HEK293 (cell line): ENCODE measurements around the gene VWA5A.

Experiments used
- CTCF ChIA-PET: fragments of 350-600 bp; formaldehyde crosslinking; extraction: SDS; loops from one replicate; lab custom pipeline; 2021; ENCODE audit warnings: antibody characterized with exemption; lab: Yijun Ruan, JAX
- POLR2A ChIA-PET: fragments of 300-600 bp; formaldehyde crosslinking; extraction: SDS; loops from one replicate; lab custom pipeline; 2020; ENCODE audit warnings: antibody characterized with exemption, inconsistent platforms; lab: Yijun Ruan, JAX
- H3K27ac ChIP-seq: fragments of 200-500 bp; sonication (Bioruptor generic); 2 replicates; pipeline ENCODE4 v1.5.1; 2014; ENCODE audit warnings: low read depth, low read length, control low read depth, inconsistent platforms; ENCODE audit errors: extremely low read depth
- H3K36me3 ChIP-seq, 2 experiments: fragments of 200-500 bp in 1 of 2; sonication (Bioruptor generic) in 1 of 2; 1 replicate in 1 of 2; 2 replicates in 1 of 2; pipeline ENCODE4 v1.5.1; 2014 to 2017; ENCODE audit warnings: inconsistent platforms in 2 of 2, low read length in 2 of 2; ENCODE audit not compliant: control insufficient read depth in 2 of 2, insufficient read depth in 1 of 2
- H3K4me1 ChIP-seq: fragments of 200-500 bp; sonication (Bioruptor generic); 2 replicates; pipeline ENCODE4 v1.5.1; 2014; ENCODE audit warnings: mild to moderate bottlenecking, low read length, inconsistent platforms; ENCODE audit not compliant: control insufficient read depth, insufficient read depth
- H3K4me3 ChIP-seq: 2 replicates; pipeline ENCODE4 v1.5.1; 2011; ENCODE audit warnings: low read depth, mild to moderate bottlenecking, control low read depth, low read length, moderate library complexity
- H3K9me3 ChIP-seq: fragments of 200-500 bp; sonication (Bioruptor generic); 2 replicates; pipeline ENCODE4 v1.5.1; 2014; ENCODE audit warnings: low read depth, low read length, inconsistent platforms; ENCODE audit not compliant: control insufficient read depth, insufficient read depth
- KLF9 ChIP-seq: fragments of 450-650 bp; formaldehyde crosslinking; IDR thresholded peaks from 2 replicates; pipeline ENCODE4 v1.5.1; 2016; ENCODE audit warnings: missing biosample characterization, missing genetic modification characterization, low read depth
- SETDB1 ChIP-seq: IDR thresholded peaks from one replicate; pipeline ENCODE4 v1.6.1; 2017; ENCODE audit warnings: mild to moderate bottlenecking, low read length, moderate library complexity, mixed read lengths; ENCODE audit not compliant: insufficient read length
- SP2 ChIP-seq: fragments of 450-650 bp; formaldehyde crosslinking; IDR thresholded peaks from 2 replicates; pipeline ENCODE4 v1.5.1; 2016; ENCODE audit warnings: missing biosample characterization, missing genetic modification characterization
- TCF7L2 ChIP-seq: IDR thresholded peaks from 2 replicates; pipeline ENCODE4 v1.6.1; 2011; ENCODE audit warnings: low read depth, mild to moderate bottlenecking, inconsistent platforms, low read length, moderate library complexity, borderline replicate concordance
- ZBTB17 ChIP-seq: fragments of 450-650 bp; formaldehyde crosslinking; IDR thresholded peaks from 2 replicates; pipeline ENCODE4 v1.5.1; 2016; ENCODE audit warnings: missing biosample characterization, missing genetic modification characterization
- ZFP69B ChIP-seq: fragments of 450-650 bp; formaldehyde crosslinking; IDR thresholded peaks from 2 replicates; pipeline ENCODE4 v1.5.1; 2016; ENCODE audit warnings: missing biosample characterization, missing genetic modification characterization
- ZIC2 ChIP-seq: fragments of 450-650 bp; formaldehyde crosslinking; IDR thresholded peaks from 2 replicates; pipeline ENCODE4 v1.5.1; 2016; ENCODE audit warnings: missing biosample characterization, missing genetic modification characterization
- ZNF169 ChIP-seq: fragments of 450-650 bp; formaldehyde crosslinking; IDR thresholded peaks from 2 replicates; pipeline ENCODE4 v1.5.1; 2016; ENCODE audit warnings: missing biosample characterization, missing genetic modification characterization
- ZNF174 ChIP-seq: fragments of 450-650 bp; formaldehyde crosslinking; IDR thresholded peaks from 2 replicates; pipeline ENCODE4 v1.5.0; 2017; ENCODE audit warnings: missing biosample characterization, mild to moderate bottlenecking, missing genetic modification characterization
- ZNF335 ChIP-seq: fragments of 450-650 bp; formaldehyde crosslinking; conservative IDR thresholded peaks from 2 replicates; pipeline ENCODE4 v1.5.1; 2016; ENCODE audit warnings: missing biosample characterization, missing genetic modification characterization
- ZNF433 ChIP-seq: fragments of 450-650 bp; formaldehyde crosslinking; IDR thresholded peaks from 2 replicates; pipeline ENCODE4 v1.5.1; 2016; ENCODE audit warnings: missing biosample characterization, missing genetic modification characterization, low read depth
- ZNF48 ChIP-seq: fragments of 450-650 bp; formaldehyde crosslinking; IDR thresholded peaks from 2 replicates; pipeline ENCODE4 v1.5.1; 2016; ENCODE audit warnings: missing biosample characterization, missing genetic modification characterization
- ZNF521 ChIP-seq: fragments of 450-650 bp; formaldehyde crosslinking; IDR thresholded peaks from 2 replicates; pipeline ENCODE4 v1.5.1; 2017; ENCODE audit warnings: missing biosample characterization, mild to moderate bottlenecking, missing genetic modification characterization
- ZNF621 ChIP-seq: fragments of 450-650 bp; formaldehyde crosslinking; IDR thresholded peaks from 2 replicates; pipeline ENCODE4 v1.5.1; 2017; ENCODE audit warnings: missing biosample characterization, missing genetic modification characterization
- TF ChIP-seq, protein P1 (sequence below): fragments of 450-650 bp; formaldehyde crosslinking; conservative IDR thresholded peaks from 2 replicates; pipeline ENCODE4 v1.5.1; 2016; ENCODE audit warnings: low read depth, missing biosample characterization, missing genetic modification characterization
- TF ChIP-seq, protein P2 (sequence below): fragments of 450-650 bp; formaldehyde crosslinking; IDR thresholded peaks from 2 replicates; pipeline ENCODE4 v1.5.1; 2016; ENCODE audit warnings: missing biosample characterization, missing genetic modification characterization, borderline replicate concordance
- TF ChIP-seq, protein P3 (sequence below): fragments of 450-650 bp; formaldehyde crosslinking; IDR thresholded peaks from 2 replicates; pipeline ENCODE4 v1.5.1; 2016; ENCODE audit warnings: missing biosample characterization, missing genetic modification characterization
- TF ChIP-seq, protein P4 (sequence below): fragments of 450-650 bp; formaldehyde crosslinking; IDR thresholded peaks from 2 replicates; pipeline ENCODE4 v1.5.0; 2017; ENCODE audit warnings: missing biosample characterization, missing genetic modification characterization, borderline replicate concordance
- TF ChIP-seq, protein P5 (sequence below): fragments of 450-650 bp; formaldehyde crosslinking; IDR thresholded peaks from 2 replicates; pipeline ENCODE4 v1.5.1; 2017; ENCODE audit warnings: missing biosample characterization, missing genetic modification characterization

Gene VWA5A

DNA sequence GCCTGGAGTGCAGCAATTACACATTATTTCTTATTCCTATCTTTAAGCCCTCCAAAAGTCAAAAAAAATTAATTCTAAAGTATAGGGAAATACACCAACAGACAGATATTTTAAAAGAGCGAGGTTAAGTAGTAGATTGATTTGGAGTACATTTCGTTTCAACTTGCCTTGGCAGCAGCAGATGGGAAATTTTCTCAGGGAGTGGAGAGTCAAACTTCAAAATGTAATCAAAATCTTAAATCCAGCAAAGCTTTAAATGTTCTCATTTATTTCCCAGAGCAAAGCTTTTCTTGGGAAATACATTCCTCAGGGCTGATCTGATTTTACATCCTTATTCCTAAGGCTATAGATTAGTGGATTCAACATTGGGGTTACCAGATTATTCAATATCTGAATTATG lies 21.9 kb upstream of the VWA5A start:
- ChIA-PET CTCF (no interaction called here), POLR2A (no interaction called here)
- no peak overlapping the region for H3K4me3 ChIP-seq
- no peaks in the 10 kb centered on the region for H3K4me1 ChIP-seq
- H3K27ac ChIP-seq = no peak overlapping the region
- no peaks in the 10 kb centered on the region for H3K9me3 ChIP-seq
- TF ChIP-seq ZNF48 (tag by site-specific recombination) = no peak
- no peak for TF ChIP-seq ZBTB17 (tag by site-specific recombination)
- TF ChIP-seq ZNF169 = no peak
- no peak for TF ChIP-seq ZNF521 (tag by site-specific recombination)
- TF ChIP-seq, protein P1, sequence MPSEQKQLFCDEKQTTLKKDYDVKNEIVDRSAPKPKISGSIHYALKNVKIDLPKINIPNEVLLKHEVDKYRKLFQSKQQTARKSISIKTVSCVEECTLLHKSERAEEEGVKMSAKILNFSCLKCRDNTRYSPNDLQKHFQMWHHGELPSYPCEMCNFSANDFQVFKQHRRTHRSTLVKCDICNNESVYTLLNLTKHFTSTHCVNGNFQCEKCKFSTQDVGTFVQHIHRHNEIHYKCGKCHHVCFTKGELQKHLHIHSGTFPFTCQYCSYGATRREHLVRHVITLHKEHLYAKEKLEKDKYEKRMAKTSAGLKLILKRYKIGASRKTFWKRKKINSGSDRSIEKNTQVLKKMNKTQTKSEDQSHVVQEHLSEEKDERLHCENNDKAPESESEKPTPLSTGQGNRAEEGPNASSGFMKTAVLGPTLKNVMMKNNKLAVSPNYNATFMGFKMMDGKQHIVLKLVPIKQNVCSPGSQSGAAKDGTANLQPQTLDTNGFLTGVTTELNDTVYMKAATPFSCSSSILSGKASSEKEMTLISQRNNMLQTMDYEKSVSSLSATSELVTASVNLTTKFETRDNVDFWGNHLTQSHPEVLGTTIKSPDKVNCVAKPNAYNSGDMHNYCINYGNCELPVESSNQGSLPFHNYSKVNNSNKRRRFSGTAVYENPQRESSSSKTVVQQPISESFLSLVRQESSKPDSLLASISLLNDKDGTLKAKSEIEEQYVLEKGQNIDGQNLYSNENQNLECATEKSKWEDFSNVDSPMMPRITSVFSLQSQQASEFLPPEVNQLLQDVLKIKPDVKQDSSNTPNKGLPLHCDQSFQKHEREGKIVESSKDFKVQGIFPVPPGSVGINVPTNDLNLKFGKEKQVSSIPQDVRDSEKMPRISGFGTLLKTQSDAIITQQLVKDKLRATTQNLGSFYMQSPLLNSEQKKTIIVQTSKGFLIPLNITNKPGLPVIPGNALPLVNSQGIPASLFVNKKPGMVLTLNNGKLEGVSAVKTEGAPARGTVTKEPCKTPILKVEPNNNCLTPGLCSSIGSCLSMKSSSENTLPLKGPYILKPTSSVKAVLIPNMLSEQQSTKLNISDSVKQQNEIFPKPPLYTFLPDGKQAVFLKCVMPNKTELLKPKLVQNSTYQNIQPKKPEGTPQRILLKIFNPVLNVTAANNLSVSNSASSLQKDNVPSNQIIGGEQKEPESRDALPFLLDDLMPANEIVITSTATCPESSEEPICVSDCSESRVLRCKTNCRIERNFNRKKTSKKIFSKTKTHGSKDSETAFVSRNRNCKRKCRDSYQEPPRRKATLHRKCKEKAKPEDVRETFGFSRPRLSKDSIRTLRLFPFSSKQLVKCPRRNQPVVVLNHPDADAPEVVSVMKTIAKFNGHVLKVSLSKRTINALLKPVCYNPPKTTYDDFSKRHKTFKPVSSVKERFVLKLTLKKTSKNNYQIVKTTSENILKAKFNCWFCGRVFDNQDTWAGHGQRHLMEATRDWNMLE (tag by site-specific recombination) = no peak
- TF ChIP-seq, protein P2, sequence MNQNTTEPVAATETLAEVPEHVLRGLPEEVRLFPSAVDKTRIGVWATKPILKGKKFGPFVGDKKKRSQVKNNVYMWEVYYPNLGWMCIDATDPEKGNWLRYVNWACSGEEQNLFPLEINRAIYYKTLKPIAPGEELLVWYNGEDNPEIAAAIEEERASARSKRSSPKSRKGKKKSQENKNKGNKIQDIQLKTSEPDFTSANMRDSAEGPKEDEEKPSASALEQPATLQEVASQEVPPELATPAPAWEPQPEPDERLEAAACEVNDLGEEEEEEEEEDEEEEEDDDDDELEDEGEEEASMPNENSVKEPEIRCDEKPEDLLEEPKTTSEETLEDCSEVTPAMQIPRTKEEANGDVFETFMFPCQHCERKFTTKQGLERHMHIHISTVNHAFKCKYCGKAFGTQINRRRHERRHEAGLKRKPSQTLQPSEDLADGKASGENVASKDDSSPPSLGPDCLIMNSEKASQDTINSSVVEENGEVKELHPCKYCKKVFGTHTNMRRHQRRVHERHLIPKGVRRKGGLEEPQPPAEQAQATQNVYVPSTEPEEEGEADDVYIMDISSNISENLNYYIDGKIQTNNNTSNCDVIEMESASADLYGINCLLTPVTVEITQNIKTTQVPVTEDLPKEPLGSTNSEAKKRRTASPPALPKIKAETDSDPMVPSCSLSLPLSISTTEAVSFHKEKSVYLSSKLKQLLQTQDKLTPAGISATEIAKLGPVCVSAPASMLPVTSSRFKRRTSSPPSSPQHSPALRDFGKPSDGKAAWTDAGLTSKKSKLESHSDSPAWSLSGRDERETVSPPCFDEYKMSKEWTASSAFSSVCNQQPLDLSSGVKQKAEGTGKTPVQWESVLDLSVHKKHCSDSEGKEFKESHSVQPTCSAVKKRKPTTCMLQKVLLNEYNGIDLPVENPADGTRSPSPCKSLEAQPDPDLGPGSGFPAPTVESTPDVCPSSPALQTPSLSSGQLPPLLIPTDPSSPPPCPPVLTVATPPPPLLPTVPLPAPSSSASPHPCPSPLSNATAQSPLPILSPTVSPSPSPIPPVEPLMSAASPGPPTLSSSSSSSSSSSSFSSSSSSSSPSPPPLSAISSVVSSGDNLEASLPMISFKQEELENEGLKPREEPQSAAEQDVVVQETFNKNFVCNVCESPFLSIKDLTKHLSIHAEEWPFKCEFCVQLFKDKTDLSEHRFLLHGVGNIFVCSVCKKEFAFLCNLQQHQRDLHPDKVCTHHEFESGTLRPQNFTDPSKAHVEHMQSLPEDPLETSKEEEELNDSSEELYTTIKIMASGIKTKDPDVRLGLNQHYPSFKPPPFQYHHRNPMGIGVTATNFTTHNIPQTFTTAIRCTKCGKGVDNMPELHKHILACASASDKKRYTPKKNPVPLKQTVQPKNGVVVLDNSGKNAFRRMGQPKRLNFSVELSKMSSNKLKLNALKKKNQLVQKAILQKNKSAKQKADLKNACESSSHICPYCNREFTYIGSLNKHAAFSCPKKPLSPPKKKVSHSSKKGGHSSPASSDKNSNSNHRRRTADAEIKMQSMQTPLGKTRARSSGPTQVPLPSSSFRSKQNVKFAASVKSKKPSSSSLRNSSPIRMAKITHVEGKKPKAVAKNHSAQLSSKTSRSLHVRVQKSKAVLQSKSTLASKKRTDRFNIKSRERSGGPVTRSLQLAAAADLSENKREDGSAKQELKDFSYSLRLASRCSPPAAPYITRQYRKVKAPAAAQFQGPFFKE (tag by site-specific recombination) = no peak
- TF ChIP-seq KLF9 (tag by site-specific recombination) = no peak
- TF ChIP-seq ZNF621 (tag by site-specific recombination) = no peak
- no peak for TF ChIP-seq ZNF335 (tag by site-specific recombination)
- TF ChIP-seq ZFP69B (tag by site-specific recombination) = no peak
- TF ChIP-seq ZNF174 = no peak
- TF ChIP-seq, protein P3, sequence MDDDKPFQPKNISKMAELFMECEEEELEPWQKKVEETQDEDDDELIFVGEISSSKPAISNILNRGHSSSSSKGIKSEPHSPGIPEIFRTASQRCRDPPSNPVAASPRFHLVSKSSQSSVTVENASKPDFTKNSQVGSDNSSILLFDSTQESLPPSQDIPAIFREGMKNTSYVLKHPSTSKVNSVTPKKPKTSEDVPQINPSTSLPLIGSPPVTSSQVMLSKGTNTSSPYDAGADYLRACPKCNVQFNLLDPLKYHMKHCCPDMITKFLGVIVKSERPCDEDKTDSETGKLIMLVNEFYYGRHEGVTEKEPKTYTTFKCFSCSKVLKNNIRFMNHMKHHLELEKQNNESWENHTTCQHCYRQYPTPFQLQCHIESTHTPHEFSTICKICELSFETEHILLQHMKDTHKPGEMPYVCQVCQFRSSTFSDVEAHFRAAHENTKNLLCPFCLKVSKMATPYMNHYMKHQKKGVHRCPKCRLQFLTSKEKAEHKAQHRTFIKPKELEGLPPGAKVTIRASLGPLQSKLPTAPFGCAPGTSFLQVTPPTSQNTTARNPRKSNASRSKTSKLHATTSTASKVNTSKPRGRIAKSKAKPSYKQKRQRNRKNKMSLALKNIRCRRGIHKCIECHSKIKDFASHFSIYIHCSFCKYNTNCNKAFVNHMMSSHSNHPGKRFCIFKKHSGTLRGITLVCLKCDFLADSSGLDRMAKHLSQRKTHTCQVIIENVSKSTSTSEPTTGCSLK (tag by site-specific recombination) = no peak
- TF ChIP-seq TCF7L2 = no peak
- TF ChIP-seq, protein P4, sequence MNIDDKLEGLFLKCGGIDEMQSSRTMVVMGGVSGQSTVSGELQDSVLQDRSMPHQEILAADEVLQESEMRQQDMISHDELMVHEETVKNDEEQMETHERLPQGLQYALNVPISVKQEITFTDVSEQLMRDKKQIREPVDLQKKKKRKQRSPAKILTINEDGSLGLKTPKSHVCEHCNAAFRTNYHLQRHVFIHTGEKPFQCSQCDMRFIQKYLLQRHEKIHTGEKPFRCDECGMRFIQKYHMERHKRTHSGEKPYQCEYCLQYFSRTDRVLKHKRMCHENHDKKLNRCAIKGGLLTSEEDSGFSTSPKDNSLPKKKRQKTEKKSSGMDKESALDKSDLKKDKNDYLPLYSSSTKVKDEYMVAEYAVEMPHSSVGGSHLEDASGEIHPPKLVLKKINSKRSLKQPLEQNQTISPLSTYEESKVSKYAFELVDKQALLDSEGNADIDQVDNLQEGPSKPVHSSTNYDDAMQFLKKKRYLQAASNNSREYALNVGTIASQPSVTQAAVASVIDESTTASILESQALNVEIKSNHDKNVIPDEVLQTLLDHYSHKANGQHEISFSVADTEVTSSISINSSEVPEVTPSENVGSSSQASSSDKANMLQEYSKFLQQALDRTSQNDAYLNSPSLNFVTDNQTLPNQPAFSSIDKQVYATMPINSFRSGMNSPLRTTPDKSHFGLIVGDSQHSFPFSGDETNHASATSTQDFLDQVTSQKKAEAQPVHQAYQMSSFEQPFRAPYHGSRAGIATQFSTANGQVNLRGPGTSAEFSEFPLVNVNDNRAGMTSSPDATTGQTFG (tag by site-specific recombination) = no peak
- TF ChIP-seq, protein P5, sequence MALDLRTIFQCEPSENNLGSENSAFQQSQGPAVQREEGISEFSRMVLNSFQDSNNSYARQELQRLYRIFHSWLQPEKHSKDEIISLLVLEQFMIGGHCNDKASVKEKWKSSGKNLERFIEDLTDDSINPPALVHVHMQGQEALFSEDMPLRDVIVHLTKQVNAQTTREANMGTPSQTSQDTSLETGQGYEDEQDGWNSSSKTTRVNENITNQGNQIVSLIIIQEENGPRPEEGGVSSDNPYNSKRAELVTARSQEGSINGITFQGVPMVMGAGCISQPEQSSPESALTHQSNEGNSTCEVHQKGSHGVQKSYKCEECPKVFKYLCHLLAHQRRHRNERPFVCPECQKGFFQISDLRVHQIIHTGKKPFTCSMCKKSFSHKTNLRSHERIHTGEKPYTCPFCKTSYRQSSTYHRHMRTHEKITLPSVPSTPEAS = no peak
- no peak for TF ChIP-seq SETDB1
- TF ChIP-seq SP2 (tag by site-specific recombination) = no peak
- no peak for TF ChIP-seq ZNF433 (tag by site-specific recombination)
- TF ChIP-seq ZIC2 (tag by site-specific recombination) = no peak
- H3K36me3 ChIP-seq = no peaks in the 10 kb centered on the region
